ENCODE data around the gene SLC41A1.

The SLC41A1 gene

GRCh38 chr1:205786601-205787000, 26.4 kb downstream of the SLC41A1 start:
- no peak for DNase-seq

- DNase-seq: no peak
These were observed 27.6 kb downstream of the SLC41A1 start for GRCh38 chr1:205785446-205785845.

GRCh38 chr1:205783904-205784303, 29.1 kb downstream of the SLC41A1 start:
- DNase-seq: peak; percentile 84

GRCh38 chr1:205783433-205783795, 29.6 kb downstream of the SLC41A1 start:
- DNase-seq: no peak

- no peak for DNase-seq
These were observed 30.2 kb downstream of the SLC41A1 start for GRCh38 chr1:205782627-205783432.

- no peak for DNase-seq
These were observed 32.7 kb downstream of the SLC41A1 start for GRCh38 chr1:205780335-205780734.

GRCh38 chr1:205777994-205778393, 35.0 kb downstream of the SLC41A1 start:
- DNase-seq: no peak

- DNase-seq: peak; percentile 39
These were observed 37.3 kb downstream of the SLC41A1 start for GRCh38 chr1:205775717-205776056.

GRCh38 chr1:205775015-205775716, 37.8 kb downstream of the SLC41A1 start, which contains the start of gene RAB29:
RAB29 (minus strand) TSS chr1:205775482; CDS start chr1:205774956, 526 bp downstream.
- DNase-seq: peak; percentile 63

GRCh38 chr1:205774198-205775014, 38.6 kb downstream of the SLC41A1 start:
- DNase-seq: no peak

- no peak for DNase-seq
These were observed 40.4 kb downstream of the SLC41A1 start for GRCh38 chr1:205772607-205773032.

GRCh38 chr1:205770618-205771017, 42.4 kb downstream of the SLC41A1 start:
- DNase-seq: no peak

GRCh38 chr1:205769641-205770365, 43.2 kb downstream of the SLC41A1 start:
- DNase-seq: no peak

- no peak for DNase-seq
These were observed 45.8 kb downstream of the SLC41A1 start for GRCh38 chr1:205767248-205767647.

GRCh38 chr1:205766570-205766969, 46.4 kb downstream of the SLC41A1 start:
- no peak for DNase-seq

- DNase-seq: peak; percentile 50
These were observed 47.0 kb downstream of the SLC41A1 start for GRCh38 chr1:205766038-205766437.

- no peak for DNase-seq
These were observed 48.4 kb downstream of the SLC41A1 start for GRCh38 chr1:205764578-205764977.

- no peak for DNase-seq
These were observed 49.0 kb downstream of the SLC41A1 start for GRCh38 chr1:205763980-205764379.

- no peak for DNase-seq
These were observed 52.4 kb downstream of the SLC41A1 start for GRCh38 chr1:205760606-205761005.

- no peak for DNase-seq
These were observed 56.4 kb downstream of the SLC41A1 start for GRCh38 chr1:205756552-205756951.

GRCh38 chr1:205754857-205755256, 58.1 kb downstream of the SLC41A1 start:
- DNase-seq: no peak

GRCh38 chr1:205751036-205751651, 61.9 kb downstream of the SLC41A1 start:
- DNase-seq: no peak

Measured in kidney glomerular epithelial cell (primary cell).